ENCODE results near the gene DHX57.

DNA sequence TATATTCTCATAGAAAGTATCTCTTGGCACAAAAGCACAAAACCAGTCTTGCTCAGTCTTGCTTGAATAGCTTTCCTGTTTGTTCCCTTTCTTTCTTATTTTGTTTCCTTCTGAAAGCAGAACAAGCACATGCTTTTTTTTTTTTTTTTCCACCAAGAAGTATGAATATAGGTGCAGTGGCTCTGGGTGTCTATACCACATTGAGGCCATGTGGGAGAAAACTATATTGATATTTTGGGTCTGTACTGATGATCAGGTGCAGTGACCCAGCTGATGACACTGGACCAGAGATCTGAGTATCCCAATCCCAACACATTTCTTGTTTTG is 69.0 kb downstream of the DHX57 start:
- TF ChIP-seq CREB1 (IDR thresholded peaks at IDR 0.05; ENCODE audit: low read depth) (no peak), EP300 (IDR thresholded peaks at IDR 0.05; ENCODE audit: borderline replicate concordance) (no peak), TCF12 (IDR thresholded peaks at IDR 0.05; ENCODE audit: low read depth) (no peak), FOXM1 (IDR thresholded peaks at IDR 0.05; ENCODE audit: borderline replicate concordance, low read depth) (no peak), USF1 (IDR thresholded peaks at IDR 0.05) (no peak)
- TF ChIP-seq, protein P1, sequence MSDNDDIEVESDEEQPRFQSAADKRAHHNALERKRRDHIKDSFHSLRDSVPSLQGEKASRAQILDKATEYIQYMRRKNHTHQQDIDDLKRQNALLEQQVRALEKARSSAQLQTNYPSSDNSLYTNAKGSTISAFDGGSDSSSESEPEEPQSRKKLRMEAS (IDR thresholded peaks at IDR 0.05), result no peak
